ENCODE results near the gene ERV3-1. TPM values are rescaled to one million over a fixed set of nuclear protein-coding genes. Genes with fewer than 3 reads are reported as not detected.

The ERV3-1 gene
- total and polyA plus RNA-seq, 4 donors = 6.0 to 168 (median 15.1) TPM

DNA sequence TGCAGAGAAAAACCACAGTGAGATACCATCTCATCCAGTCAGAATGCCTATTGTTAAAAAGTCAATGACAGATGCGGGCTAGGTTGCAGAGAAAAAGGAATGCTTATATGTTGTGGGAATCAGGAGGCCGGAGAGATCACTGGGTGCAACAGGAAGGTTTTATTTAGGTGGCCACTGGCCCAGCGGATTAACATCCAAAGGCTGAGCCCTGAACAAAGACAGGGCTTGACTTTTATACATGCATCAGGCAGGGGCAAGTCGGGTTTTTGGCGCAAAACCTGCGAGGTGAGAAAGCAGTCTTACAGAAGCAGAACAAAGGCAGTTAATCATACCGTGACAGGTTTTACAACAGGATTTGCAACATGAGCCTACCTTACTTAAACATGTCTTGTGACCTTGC lies 16.3 kb downstream of the ERV3-1 start:
- Histone ChIP-seq H3K9ac (ENCODE audit: insufficient read depth in 1 of 2, low read length in 2 of 2) (no peak overlapping the region), H3K36me3 (ENCODE audit: control insufficient read depth in 4 of 4, insufficient read depth in 4 of 4, low read length in 4 of 4) (peaks cover 4 to 30% (median 11%) of the 10 kb centered on the region in 4 donors), H3K4me1 (ENCODE audit: control insufficient read depth in 5 of 5, insufficient read depth in 5 of 5, low read length in 5 of 5) (no peaks in the 10 kb centered on the region), H3K27me3 (ENCODE audit: control insufficient read depth in 3 of 3, insufficient read depth in 3 of 3, low read length in 2 of 3) (no peaks in the 10 kb centered on the region), H3K4me3 (no peak overlapping the region), H3K27ac (ENCODE audit: low read depth in 1 of 2, low read length in 1 of 2) (no peak overlapping the region), H3K9me3 (ENCODE audit: control insufficient read depth in 4 of 4, insufficient read depth in 3 of 4, low read length in 3 of 4) (peaks cover 5 to 27% (median 14%) of the 10 kb centered on the region in 4 donors)
- ATAC-seq (ENCODE audit: insufficient read depth, low FRiP score) (no peak), DNase-seq (no peak)
- TF ChIP-seq CTCF (IDR thresholded peaks at IDR 0.05; ENCODE audit: control extremely low read depth, extremely low read depth) = no peak
- 93 to 95% methylated on average over 7 of the region's 7 CpGs for WGBS, 2 donors

DNA sequence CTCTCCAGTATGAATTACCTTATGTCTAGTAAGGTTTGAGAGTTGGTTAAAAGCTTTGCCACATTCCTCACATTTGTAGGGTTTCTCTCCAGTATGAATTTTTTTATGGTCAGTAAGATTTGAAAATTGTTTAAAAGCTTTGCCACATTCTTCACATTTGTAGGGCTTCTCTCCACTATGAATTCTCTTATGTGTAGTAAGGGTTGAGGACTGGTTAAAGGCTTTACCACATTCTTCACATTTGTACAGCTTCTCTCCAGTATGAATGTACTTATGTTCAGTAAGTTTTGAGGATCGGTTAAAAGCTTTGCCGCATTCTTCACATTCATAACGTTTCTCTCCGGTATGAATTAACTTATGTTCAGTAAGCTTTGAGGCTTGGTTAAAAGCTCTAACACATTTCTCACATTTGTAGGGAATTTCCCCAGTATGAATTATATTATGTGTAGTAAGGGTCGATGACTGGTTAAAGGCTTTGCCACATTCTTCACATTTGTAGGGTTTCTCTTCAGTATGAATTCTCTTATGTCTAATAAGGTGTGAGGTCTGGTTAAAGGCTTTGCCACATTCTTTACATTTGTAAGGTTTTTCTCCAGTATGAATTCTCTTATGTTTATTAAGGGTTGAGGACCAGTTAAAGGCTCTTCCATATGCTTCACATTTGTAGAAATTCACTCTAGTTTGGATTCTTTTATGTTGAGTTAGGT lies 27.8 kb downstream of the ERV3-1 start:
- ATAC-seq (ENCODE audit: insufficient read depth, low FRiP score) (no peak), DNase-seq (no peak)
- H3K27me3 ChIP-seq (ENCODE audit: control insufficient read depth in 3 of 3, insufficient read depth in 3 of 3, low read length in 2 of 3) = no peaks in the 10 kb centered on the region
- no peak overlapping the region for H3K9ac ChIP-seq (ENCODE audit: insufficient read depth in 1 of 2, low read length in 2 of 2)
- no peak for TF ChIP-seq CTCF (IDR thresholded peaks at IDR 0.05; ENCODE audit: control extremely low read depth, extremely low read depth)
- H3K36me3 ChIP-seq (ENCODE audit: control insufficient read depth in 4 of 4, insufficient read depth in 4 of 4, low read length in 4 of 4) = peaks cover 5 to 36% (median 25%) of the 10 kb centered on the region in 4 donors
- 97 to 98% methylated on average over 5 of the region's 5 CpGs for WGBS, 2 donors
- no peak overlapping the region for H3K4me3 ChIP-seq
- peaks cover 1 to 31% (median 18%) of the 10 kb centered on the region in 4 donors for H3K9me3 ChIP-seq (ENCODE audit: control insufficient read depth in 4 of 4, insufficient read depth in 3 of 4, low read length in 3 of 4)
- no peaks in the 10 kb centered on the region for H3K4me1 ChIP-seq (ENCODE audit: control insufficient read depth in 5 of 5, insufficient read depth in 5 of 5, low read length in 5 of 5)
- no peak overlapping the region for H3K27ac ChIP-seq (ENCODE audit: low read depth in 1 of 2, low read length in 1 of 2)

- Histone ChIP-seq H3K4me3 (no peak overlapping the region), H3K4me1 (ENCODE audit: control insufficient read depth in 5 of 5, insufficient read depth in 5 of 5, low read length in 5 of 5) (no peaks in the 10 kb centered on the region), H3K9ac (ENCODE audit: insufficient read depth in 1 of 2, low read length in 2 of 2) (no peak overlapping the region), H3K27ac (ENCODE audit: low read depth in 1 of 2, low read length in 1 of 2) (no peak overlapping the region), H3K9me3 (ENCODE audit: control insufficient read depth in 4 of 4, insufficient read depth in 3 of 4, low read length in 3 of 4) (peaks cover 0 to 2% (median 0%) of the 10 kb centered on the region in 4 donors), H3K27me3 (ENCODE audit: control insufficient read depth in 3 of 3, insufficient read depth in 3 of 3, low read length in 2 of 3) (no peaks in the 10 kb centered on the region), H3K36me3 (ENCODE audit: control insufficient read depth in 4 of 4, insufficient read depth in 4 of 4, low read length in 4 of 4) (no peaks in the 10 kb centered on the region)
- TF ChIP-seq CTCF (IDR thresholded peaks at IDR 0.05; ENCODE audit: control extremely low read depth, extremely low read depth) = no peak
- ATAC-seq (ENCODE audit: insufficient read depth, low FRiP score) (no peak), DNase-seq (no peak)
Observed at GRCh38 chr7:64965594-64965993, 40.9 kb downstream of the ERV3-1 start.

All from lung (tissue), 12 donors.